D721Med (cell line): ENCODE results near the gene VPS52.
"Not testable (repeated sequence)": the region's sequence is repeated elsewhere in the genome, so short reads cannot be mapped to it uniquely, and the experiment has no call there.

Source experiments
- DNase-seq: peaks from one replicate; pipeline ENCODE4 v3.0.0; 2011; ENCODE audit warnings: low spot score; ENCODE audit not compliant: insufficient read length
- FAIRE-seq: peaks from 2 replicates; lab custom pipeline; 2011; peaks lifted over from hg19 to GRCh38; lab: Jason Lieb, UNC
- TF ChIP-seq, protein P1 (sequence below): IDR thresholded peaks from 2 replicates; pipeline ENCODE4 v1.5.1; 2012; ENCODE audit warnings: mild to moderate bottlenecking, control low read depth; ENCODE audit not compliant: insufficient read depth; ENCODE audit errors: missing control alignments

The VPS52 gene

GRCh38 chr6:33273129-33273923, 1.6 kb upstream of the VPS52 start:
- DNase-seq (no peak), FAIRE-seq (no peak)
- TF ChIP-seq, protein P1, sequence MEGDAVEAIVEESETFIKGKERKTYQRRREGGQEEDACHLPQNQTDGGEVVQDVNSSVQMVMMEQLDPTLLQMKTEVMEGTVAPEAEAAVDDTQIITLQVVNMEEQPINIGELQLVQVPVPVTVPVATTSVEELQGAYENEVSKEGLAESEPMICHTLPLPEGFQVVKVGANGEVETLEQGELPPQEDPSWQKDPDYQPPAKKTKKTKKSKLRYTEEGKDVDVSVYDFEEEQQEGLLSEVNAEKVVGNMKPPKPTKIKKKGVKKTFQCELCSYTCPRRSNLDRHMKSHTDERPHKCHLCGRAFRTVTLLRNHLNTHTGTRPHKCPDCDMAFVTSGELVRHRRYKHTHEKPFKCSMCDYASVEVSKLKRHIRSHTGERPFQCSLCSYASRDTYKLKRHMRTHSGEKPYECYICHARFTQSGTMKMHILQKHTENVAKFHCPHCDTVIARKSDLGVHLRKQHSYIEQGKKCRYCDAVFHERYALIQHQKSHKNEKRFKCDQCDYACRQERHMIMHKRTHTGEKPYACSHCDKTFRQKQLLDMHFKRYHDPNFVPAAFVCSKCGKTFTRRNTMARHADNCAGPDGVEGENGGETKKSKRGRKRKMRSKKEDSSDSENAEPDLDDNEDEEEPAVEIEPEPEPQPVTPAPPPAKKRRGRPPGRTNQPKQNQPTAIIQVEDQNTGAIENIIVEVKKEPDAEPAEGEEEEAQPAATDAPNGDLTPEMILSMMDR, result no peak

GRCh38 chr6:33272275-33273128, 826 bp upstream of the VPS52 start:
- FAIRE-seq, result no peak

GRCh38 chr6:33271117-33271467, 584 bp downstream of the VPS52 start:
- no peak for FAIRE-seq
- TF ChIP-seq, protein P1, result no peak
- no peak for DNase-seq

More at GRCh38 chr6:33272275-33273128, 826 bp upstream of the VPS52 start:
- TF ChIP-seq, protein P1, result no peak
- no peak for DNase-seq

DNA sequence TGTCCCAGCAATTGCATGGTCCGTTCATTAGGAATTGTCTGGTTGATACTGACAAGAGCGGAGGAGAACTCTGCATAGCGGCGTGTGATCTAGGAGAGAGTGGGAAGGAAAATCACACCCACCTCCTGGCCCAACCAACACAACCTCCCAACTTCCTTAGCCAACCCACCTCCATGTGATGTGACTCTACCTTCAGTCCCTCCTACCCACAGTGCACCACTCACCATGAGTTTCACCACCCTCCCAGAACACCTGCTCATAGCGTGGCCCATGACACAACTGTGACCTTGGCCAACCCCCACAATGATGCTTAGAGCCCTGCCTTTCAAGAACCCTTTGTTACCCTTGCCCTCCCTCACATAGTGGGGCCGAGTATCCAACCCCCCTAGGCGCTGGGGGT, 7.7 kb downstream of the VPS52 start:
- TF ChIP-seq, protein P1, result no peak
- FAIRE-seq (no peak), DNase-seq (no peak)

GRCh38 chr6:33262490-33262889, 9.2 kb downstream of the VPS52 start:
- not testable (repeated sequence) for DNase-seq, FAIRE-seq

- DNase-seq (no peak), FAIRE-seq (no peak)
- TF ChIP-seq, protein P1, result no peak
These were observed 12.6 kb downstream of the VPS52 start for GRCh38 chr6:33259032-33259431.

DNA sequence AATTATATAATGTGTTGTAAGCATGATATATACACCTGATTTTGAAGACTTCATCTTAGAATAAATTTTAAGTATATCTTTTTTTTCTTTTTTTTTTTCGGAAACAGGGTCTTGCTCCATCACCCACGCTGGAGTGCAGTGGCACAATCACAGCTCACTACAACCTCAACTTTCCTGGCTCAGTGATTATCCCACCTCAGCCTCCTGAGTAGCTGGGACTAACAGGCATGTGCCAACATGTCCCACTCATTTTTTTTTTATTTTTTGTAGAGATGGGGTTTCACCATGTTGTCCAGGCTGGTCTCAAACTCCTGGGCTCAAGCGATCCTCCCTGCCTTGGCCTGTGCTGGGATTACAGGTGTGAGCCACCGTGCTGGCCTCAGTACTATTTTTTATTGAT, 17.1 kb downstream of the VPS52 start:
- FAIRE-seq (no peak), DNase-seq (no peak)
- TF ChIP-seq, protein P1, result no peak
